Heart left ventricle (tissue), 13 donors: ENCODE data around the gene FAM163B.
A peak's percentile ranks its signal among the peaks of the same experiment; 100 is the strongest.

ENCODE experiments used
- POLR2A ChIP-seq, 2 donors: fragments of 450-650 bp; IDR thresholded peaks; one replicate each; pipeline ENCODE4 v1.6.1; 2017; ENCODE audit warnings: antibody characterized with exemption in 2 of 2, mild to moderate bottlenecking in 2 of 2, moderate library complexity in 2 of 2
- TF ChIP-seq, protein P1 (sequence below), 12 donors: fragments of 200-600 bp; sonication (generic) in 4 of 12; IDR thresholded peaks; one replicate each; pipeline versions ENCODE4 v1.5.0 to v1.8.0; 2018 to 2022; ENCODE audit warnings: antibody characterized with exemption in 12 of 12, mild to moderate bottlenecking in 5 of 12
- donor health status: ischemic (EF 13 %, LVEDD 7.1; RV severe dilation, severe dysfunction).
- donor health status: DM: no; HTN: yes; CAD: no.
- donor health status: DM: no; HTN: no; CAD: no.
- donor health status: ischemic (EF 25% LVEDD 6.9; RV normal size, moderate dysfunction).
- donor health status: ischemic (EF 25% LVEDD 5.7; RV mildly dilated, moderate dysfunction).
- donor health status: ischemic (EF 35%, LVEDD 5.7; RV mildly dilated, moderate dysfunction).
- donor health status: nonischemic (EF 11% LVEDD 7.7; RV severe dilation, severe dysfunction).
- donor health status: DM: yes; HTN: yes; CAD: no.
- donor health status: PGD.
- donor health status: ischemic (EF 29% LVEDD 5.4; RV normal size, mild dysfunction).
- donor health status: nonischemic (EF 23%, LVEDD 6.1; RV moderate dilation, normal function).

DNA sequence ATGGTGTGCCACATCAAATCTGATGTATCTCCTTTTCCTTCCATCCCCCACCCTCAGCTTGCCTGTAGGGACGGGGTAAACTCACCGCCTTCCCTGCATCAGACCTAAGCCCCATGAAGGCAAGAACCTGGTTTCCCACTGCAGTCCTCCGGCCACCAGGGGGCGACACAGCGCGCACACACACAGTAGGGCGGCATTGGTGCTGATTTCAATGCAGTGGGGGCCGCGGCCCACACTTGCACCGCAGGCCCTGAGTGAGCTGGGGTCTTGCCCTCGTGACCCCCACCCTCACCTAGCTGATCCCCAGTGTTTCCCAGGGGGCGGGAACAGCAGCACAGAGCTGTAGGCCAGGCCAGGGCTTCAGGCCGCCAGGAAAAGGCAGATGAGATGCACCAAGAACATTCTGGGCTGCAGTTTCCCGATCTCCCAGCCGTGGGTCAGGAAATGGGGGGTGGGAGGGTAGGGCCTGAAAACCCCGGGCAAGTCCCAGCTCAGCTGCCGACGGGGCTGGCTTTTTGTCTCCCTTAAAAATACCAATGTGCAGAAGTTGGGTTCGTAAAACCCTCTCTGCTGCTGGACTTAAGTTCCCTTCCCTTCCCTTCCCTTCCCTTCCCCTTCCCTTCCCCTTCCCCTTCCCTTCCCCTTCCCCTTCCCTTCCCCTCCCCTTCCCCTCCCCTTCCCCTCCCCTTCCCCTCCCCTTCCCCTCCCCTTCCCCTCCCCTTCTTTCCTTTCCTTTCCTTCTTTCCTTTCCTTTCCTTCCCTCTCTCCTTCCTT, 19.5 kb downstream of the FAM163B start:
- TF ChIP-seq, protein P1, sequence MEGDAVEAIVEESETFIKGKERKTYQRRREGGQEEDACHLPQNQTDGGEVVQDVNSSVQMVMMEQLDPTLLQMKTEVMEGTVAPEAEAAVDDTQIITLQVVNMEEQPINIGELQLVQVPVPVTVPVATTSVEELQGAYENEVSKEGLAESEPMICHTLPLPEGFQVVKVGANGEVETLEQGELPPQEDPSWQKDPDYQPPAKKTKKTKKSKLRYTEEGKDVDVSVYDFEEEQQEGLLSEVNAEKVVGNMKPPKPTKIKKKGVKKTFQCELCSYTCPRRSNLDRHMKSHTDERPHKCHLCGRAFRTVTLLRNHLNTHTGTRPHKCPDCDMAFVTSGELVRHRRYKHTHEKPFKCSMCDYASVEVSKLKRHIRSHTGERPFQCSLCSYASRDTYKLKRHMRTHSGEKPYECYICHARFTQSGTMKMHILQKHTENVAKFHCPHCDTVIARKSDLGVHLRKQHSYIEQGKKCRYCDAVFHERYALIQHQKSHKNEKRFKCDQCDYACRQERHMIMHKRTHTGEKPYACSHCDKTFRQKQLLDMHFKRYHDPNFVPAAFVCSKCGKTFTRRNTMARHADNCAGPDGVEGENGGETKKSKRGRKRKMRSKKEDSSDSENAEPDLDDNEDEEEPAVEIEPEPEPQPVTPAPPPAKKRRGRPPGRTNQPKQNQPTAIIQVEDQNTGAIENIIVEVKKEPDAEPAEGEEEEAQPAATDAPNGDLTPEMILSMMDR (IDR thresholded peaks at IDR 0.05): peak in 11 of 12 donors; percentile 18 to 54 (median 43)
- TF ChIP-seq POLR2A (IDR thresholded peaks at IDR 0.05): no peak
